Bronchial epithelial cell (primary cell): Measurements from ENCODE around the gene LILRA6. TPM values are rescaled to one million over a fixed set of nuclear protein-coding genes. Genes with fewer than 3 reads are reported as not detected.
"Not testable (repeated sequence)": the region's sequence is repeated elsewhere in the genome, so short reads cannot be mapped to it uniquely, and the experiment has no call there.

Experiments
- DNase-seq: peaks from one replicate; pipeline ENCODE4 v3.0.0-alpha.2; 2010; ENCODE audit warnings: low read depth
- FAIRE-seq: peaks from 2 replicates; lab custom pipeline; 2011; peaks lifted over from hg19 to GRCh38; lab: Jason Lieb, UNC
- H3K27me3 ChIP-seq: 2 replicates; pipeline ENCODE4 v1.5.1; 2011; ENCODE audit warnings: low read length; ENCODE audit not compliant: control insufficient read depth, insufficient read depth
- H3K36me3 ChIP-seq: 2 replicates; pipeline ENCODE4 v1.5.1; 2011; ENCODE audit warnings: low read length; ENCODE audit not compliant: control insufficient read depth, insufficient read depth
- H3K4me3 ChIP-seq: 2 replicates; pipeline ENCODE4 v1.5.1; 2011; ENCODE audit warnings: mild to moderate bottlenecking, low read depth, low read length, control low read depth
- CTCF ChIP-seq: IDR thresholded peaks from 2 replicates; pipeline ENCODE4 v1.5.1; 2011; ENCODE audit warnings: mild to moderate bottlenecking, moderate library complexity, low read length, control low read depth, inconsistent platforms; ENCODE audit not compliant: insufficient read depth, severe bottlenecking
- total RNA-seq: library from RNA; depleted of rRNA; stranded (reverse); fragments of >200 nt; gene quantifications from 2 replicates; pipeline ENCODE4 v1.2.1, GENCODE V29; 2014

Gene LILRA6
- total RNA-seq, 1 donor from 2014 or later = not detected

- FAIRE-seq = not testable (repeated sequence)
These were observed 22.9 kb downstream of the LILRA6 start for GRCh38 chr19:54219702-54220101.

GRCh38 chr19:54218960-54219661 lies 23.5 kb downstream of the LILRA6 start:
- DNase-seq (no peak), FAIRE-seq (no peak)
- no peak for TF ChIP-seq CTCF
- H3K27me3 ChIP-seq = no peaks in the 10 kb centered on the region
- H3K4me3 ChIP-seq = no peak overlapping the region
- no peaks in the 10 kb centered on the region for H3K36me3 ChIP-seq

More at GRCh38 chr19:54219702-54220101, 22.9 kb downstream of the LILRA6 start:
- not testable (repeated sequence) for DNase-seq, H3K36me3 ChIP-seq, H3K27me3 ChIP-seq, H3K4me3 ChIP-seq

GRCh38 chr19:54218259-54218658 lies 24.3 kb downstream of the LILRA6 start:
- FAIRE-seq = no peak

GRCh38 chr19:54217517-54218247 lies 24.9 kb downstream of the LILRA6 start:
- not testable (repeated sequence) for H3K4me3 ChIP-seq, H3K36me3 ChIP-seq, H3K27me3 ChIP-seq, DNase-seq, FAIRE-seq

More at GRCh38 chr19:54218259-54218658, 24.3 kb downstream of the LILRA6 start:
- no peak for DNase-seq
- Histone ChIP-seq H3K27me3 (no peaks in the 10 kb centered on the region), H3K36me3 (no peaks in the 10 kb centered on the region), H3K4me3 (no peak overlapping the region)
- TF ChIP-seq CTCF = no peak

GRCh38 chr19:54216869-54217268 lies 25.7 kb downstream of the LILRA6 start:
- TF ChIP-seq CTCF = no peak
- FAIRE-seq = no peak

GRCh38 chr19:54214734-54215133 lies 27.9 kb downstream of the LILRA6 start:
- H3K4me3 ChIP-seq, H3K36me3 ChIP-seq, FAIRE-seq, DNase-seq, H3K27me3 ChIP-seq: not testable (repeated sequence)

More at GRCh38 chr19:54216869-54217268, 25.7 kb downstream of the LILRA6 start:
- Histone ChIP-seq H3K4me3 (no peak overlapping the region), H3K36me3 (no peaks in the 10 kb centered on the region), H3K27me3 (no peaks in the 10 kb centered on the region)
- DNase-seq = no peak

- not testable (repeated sequence) for FAIRE-seq, H3K4me3 ChIP-seq, H3K36me3 ChIP-seq, H3K27me3 ChIP-seq, DNase-seq
These were observed 28.4 kb downstream of the LILRA6 start for GRCh38 chr19:54214217-54214616.
